SJSA1 (cell line): ENCODE data around the gene ABCC1. TPM values are rescaled to one million over a fixed set of nuclear protein-coding genes. Genes with fewer than 3 reads are reported as not detected.

ENCODE experiments used
- DNase-seq, 2 experiments: peaks; one replicate each; pipeline ENCODE4 v3.0.0-alpha.2; 2015 to 2020; ENCODE audit warnings: low spot score in 2 of 2, low read depth in 1 of 2
- H3K27ac ChIP-seq: fragments of 250-450 bp; sonication (Bioruptor Pico); 2 replicates; pipeline ENCODE4 v1.5.1; 2020; ENCODE audit warnings: mild to moderate bottlenecking, moderate library complexity
- H3K27me3 ChIP-seq: fragments of 250-450 bp; sonication (Bioruptor Pico); replicated peaks from 2 replicates; pipeline ENCODE4 v1.5.1; 2020; ENCODE audit warnings: mild to moderate bottlenecking, moderate library complexity
- H3K36me3 ChIP-seq: fragments of 250-450 bp; sonication (Bioruptor Pico); 2 replicates; pipeline ENCODE4 v1.5.1; 2020; ENCODE audit warnings: mild to moderate bottlenecking
- H3K4me1 ChIP-seq: fragments of 250-450 bp; sonication (Bioruptor Pico); replicated peaks from 2 replicates; pipeline ENCODE4 v1.6.1; 2021; ENCODE audit warnings: mild to moderate bottlenecking
- H3K4me3 ChIP-seq: fragments of 250-450 bp; sonication (Bioruptor Pico); 2 replicates; pipeline ENCODE4 v1.5.1; 2020; ENCODE audit warnings: mild to moderate bottlenecking
- H3K9me3 ChIP-seq: fragments of 250-450 bp; sonication (Bioruptor Pico); replicated peaks from 2 replicates; pipeline ENCODE4 v1.5.1; 2020; ENCODE audit warnings: mild to moderate bottlenecking
- total RNA-seq: library from RNA; depleted of rRNA; stranded (reverse); fragments of >200 nt; shearing (Covaris generic); gene quantifications from 2 replicates; pipeline ENCODE4 v1.2.3, GENCODE V29; 2014

ABCC1 gene
- total RNA-seq, 1 experiment from 2014 or later: 25.0 TPM

DNA sequence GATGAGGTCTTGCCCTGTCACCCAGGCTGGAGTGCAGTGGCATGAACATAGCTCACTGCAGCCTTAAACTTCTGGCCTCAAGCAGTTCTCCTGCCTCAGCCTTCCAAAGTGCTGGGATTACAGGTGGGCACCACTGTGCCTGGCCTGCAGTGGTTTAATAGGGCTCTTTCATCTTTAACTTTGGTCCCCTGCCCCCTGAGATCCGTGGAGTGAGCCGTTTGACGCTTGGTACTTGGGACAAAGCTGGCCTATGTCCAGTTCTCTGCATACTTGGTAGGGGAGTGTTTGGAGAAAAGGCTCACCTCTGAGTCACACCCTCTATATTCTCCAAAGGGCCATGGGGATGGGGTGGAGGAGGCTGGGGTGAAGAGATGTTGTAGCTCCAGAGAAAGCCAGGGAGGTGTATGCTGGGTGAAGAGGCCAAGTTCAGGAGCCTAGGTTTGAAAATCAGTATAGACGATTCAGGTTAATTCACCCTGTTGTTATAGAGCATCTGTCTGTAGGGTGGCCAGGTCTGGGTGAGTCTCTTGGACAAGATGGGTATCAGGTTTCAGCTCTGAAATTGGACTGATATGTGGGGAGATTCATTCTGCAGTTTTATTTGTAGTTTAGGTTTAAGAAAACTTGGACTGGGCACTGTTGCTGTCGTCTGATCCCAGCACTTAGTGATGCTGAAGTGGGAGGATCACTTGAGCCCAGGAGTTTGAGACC lies 17.6 kb downstream of the ABCC1 start:
- H3K36me3 ChIP-seq: peaks cover 14% of the 10 kb centered on the region
- peaks cover 61% of the 10 kb centered on the region for H3K4me1 ChIP-seq
- peak overlapping the region; percentile 71 for H3K27ac ChIP-seq
- H3K9me3 ChIP-seq: no peaks in the 10 kb centered on the region; the same call in 1 of the 2 replicates
- DNase-seq: peak; percentile 79 to 84
- no peak overlapping the region for H3K4me3 ChIP-seq
- no peaks in the 10 kb centered on the region for H3K27me3 ChIP-seq

DNA sequence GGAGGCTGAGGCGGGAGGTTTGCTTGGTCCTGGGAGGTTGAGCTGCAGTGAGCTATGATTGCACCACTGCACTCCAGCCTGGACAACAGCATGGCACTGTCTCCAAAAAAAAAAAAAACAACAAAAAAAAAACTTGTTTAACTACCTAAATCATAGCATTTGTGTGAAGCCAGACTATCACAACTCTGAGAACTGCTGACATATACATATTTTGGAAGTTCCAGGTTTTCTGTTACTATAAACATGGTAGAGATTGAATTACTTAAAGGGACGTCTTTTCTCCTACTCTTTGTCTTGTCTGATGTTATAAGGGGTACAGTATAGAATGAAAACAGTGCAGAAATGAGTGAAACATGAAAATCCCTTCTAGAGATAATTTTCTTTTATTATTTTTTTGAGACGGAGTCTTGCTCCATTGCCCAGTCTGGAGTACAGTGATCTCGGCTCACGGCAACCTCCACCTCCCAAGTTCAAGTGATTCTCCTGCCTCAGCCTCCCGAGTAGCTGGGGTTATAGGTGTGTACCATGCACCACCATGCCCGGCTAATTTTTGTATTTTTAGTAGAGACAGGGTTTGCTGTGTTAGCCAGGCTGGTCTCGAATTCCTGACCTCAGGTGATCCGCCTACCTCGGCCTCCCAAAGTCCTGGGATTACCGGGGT lies 18.4 kb downstream of the ABCC1 start:
- Histone ChIP-seq H3K9me3 (no peaks in the 10 kb centered on the region; the same call in 1 of the 2 replicates), H3K27me3 (no peaks in the 10 kb centered on the region), H3K4me3 (no peak overlapping the region), H3K36me3 (peaks cover 9% of the 10 kb centered on the region), H3K4me1 (peaks cover 68% of the 10 kb centered on the region), H3K27ac (no peak overlapping the region)
- no peak for DNase-seq

DNA sequence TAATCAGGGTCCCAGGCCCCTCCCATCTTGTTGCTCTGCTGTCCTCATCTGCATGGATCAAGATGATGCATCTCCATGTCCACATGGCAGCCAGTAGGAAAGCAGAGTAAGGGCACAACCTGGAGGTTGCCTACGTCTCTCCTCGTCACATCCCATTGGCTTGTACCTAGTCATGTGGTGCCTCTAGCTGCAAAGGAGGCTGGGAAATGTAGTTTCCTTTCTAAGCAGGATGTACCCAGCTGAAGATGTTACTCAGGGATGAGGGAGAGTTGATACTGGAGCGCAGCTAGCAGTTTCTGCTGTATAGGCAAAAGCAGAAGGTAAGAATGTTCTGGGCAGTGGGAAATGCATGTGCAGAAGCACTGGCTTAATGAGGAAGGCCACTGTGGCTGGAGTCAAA lies 20.8 kb downstream of the ABCC1 start:
- peaks cover 12% of the 10 kb centered on the region; the same call in 1 of the 2 replicates for H3K36me3 ChIP-seq
- peaks cover 68% of the 10 kb centered on the region for H3K4me1 ChIP-seq

DNA sequence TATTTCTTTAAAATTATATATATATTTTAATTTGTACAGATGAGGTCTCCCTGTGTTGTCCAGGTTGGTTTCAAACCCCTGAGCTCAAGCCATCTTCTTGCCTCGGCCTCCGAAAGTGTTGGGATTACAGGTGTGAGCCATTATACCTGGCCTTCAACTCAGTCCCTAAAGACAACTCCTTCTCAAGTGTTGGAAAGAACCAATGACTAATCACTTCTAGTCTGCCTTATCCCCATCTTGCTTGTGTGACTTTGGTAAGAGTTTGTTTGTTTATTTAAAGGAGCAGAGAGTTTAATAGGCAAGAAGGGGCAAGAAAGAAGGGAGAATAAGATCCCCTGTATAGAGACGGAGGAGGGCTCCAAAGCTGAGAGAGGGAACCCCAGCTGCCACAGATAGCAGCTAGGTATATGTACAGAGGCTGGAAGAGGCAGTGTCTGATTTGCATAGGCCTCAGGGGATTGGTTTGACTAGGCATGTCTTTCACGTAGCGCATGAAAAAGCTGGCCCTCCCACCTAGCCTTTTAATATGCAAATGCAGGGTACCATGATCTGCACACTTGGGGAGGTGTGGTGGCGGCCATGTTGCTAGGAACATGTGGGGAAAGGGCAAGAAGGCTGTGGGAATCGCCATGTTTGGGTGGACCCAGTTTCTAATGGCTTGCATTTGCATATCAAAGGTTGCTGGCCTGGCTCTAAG lies 21.5 kb downstream of the ABCC1 start:
- Histone ChIP-seq H3K4me1 (peaks cover 61% of the 10 kb centered on the region), H3K4me3 (no peak overlapping the region), H3K36me3 (peaks cover 12% of the 10 kb centered on the region; the same call in 1 of the 2 replicates), H3K27me3 (no peaks in the 10 kb centered on the region), H3K9me3 (no peaks in the 10 kb centered on the region; the same call in 1 of the 2 replicates), H3K27ac (peak overlapping the region; percentile 64)
- peak in 1 of 2 experiments; percentile 54 for DNase-seq

More for the DNA sequence above, 20.8 kb downstream of the ABCC1 start:
- H3K27ac ChIP-seq: peak overlapping the region; percentile 64
- no peaks in the 10 kb centered on the region for H3K27me3 ChIP-seq
- no peak for DNase-seq
- H3K4me3 ChIP-seq: no peak overlapping the region
- H3K9me3 ChIP-seq: no peaks in the 10 kb centered on the region; the same call in 1 of the 2 replicates

DNA sequence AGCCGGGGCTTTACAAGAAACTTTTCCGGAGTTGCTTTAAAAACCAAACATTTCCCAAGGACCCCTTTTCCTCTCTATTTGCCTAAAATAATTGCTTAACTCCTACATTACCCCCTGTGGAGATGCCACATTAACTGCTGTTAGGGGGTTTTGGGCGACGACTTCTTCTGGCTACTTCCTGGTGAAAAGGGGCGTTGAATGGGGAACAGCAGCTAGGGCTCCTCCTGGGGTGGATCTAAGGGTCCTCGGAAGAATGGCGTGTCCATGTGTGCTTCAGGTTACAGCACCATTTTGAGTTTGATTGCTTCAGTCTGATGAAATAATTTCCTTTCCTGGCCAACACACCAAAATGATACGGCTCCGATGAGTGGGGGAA lies 22.0 kb downstream of the ABCC1 start:
- peaks cover 55% of the 10 kb centered on the region for H3K4me1 ChIP-seq
- no peak for DNase-seq
- H3K36me3 ChIP-seq: peaks cover 12% of the 10 kb centered on the region; the same call in 1 of the 2 replicates
- peak overlapping the region; percentile 64 for H3K27ac ChIP-seq
- no peak overlapping the region for H3K4me3 ChIP-seq
- H3K9me3 ChIP-seq: no peaks in the 10 kb centered on the region; the same call in 1 of the 2 replicates
- H3K27me3 ChIP-seq: no peaks in the 10 kb centered on the region

DNA sequence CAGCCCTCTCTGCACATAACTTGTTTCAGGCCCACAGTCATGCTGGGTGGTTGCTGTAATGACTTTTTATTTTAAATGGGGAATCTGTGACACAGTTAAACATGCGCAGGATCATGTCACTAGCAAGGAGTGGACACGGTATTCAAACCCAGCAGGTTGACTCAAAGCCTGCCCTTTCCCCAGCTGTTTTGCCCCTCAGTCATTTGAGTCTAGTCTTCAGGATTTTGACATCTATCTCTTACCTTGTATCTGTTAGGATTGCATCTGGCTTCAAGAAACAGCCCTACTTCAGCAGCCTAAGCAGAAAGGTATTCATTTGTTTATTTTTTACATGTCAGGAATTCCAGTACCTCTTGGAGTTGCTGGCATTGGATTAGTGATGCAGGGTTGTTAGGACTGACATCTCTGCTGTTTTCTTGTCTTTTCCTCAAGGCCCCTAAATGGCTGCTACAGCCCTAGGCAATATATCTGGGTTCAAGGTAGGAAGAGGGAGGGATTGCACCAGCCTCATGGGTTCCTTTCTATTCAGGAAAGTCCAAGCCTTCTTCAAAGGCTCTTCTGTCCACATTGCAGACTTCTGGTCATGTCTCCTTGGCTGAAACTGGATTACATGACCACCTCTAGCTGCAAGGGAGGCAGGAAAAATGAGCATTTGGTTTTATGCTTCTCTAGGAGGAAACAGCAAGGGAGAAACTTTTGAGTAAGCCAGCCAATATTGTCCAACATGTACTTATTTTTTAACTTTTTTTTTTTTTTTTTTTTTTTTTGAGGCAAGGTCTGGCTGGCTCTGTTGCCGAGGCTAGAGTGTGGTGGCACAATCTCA lies 22.8 kb downstream of the ABCC1 start:
- Histone ChIP-seq H3K27ac (peak overlapping the region; percentile 64), H3K4me3 (no peak overlapping the region), H3K36me3 (peaks cover 12% of the 10 kb centered on the region; the same call in 1 of the 2 replicates), H3K9me3 (no peaks in the 10 kb centered on the region; the same call in 1 of the 2 replicates), H3K27me3 (no peaks in the 10 kb centered on the region), H3K4me1 (peaks cover 47% of the 10 kb centered on the region)
- peak in 1 of 2 experiments; percentile 86 for DNase-seq

DNA sequence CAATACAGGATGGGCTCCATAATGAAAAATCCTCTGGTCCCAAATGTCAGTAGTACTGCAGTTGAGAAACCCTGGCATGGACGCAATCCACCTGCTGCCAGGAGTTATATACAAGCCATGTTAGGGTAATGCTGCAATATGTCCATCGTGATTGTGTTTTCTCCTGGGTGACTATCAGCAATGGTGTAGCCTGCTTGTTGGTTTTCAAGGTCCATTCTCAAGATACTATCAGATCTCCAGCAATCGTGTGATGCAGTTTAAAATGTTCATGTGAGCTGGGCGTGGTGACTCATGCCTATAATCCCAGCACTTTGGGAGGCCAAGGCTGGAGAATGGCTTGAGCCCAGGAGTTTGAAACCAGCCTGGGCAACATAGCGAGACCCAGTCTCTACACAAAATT lies 24.0 kb downstream of the ABCC1 start:
- peaks cover 3% of the 10 kb centered on the region; the same call in 1 of the 2 replicates for H3K9me3 ChIP-seq
- no peak overlapping the region for H3K27ac ChIP-seq
- peaks cover 24% of the 10 kb centered on the region for H3K36me3 ChIP-seq
- no peak overlapping the region for H3K4me3 ChIP-seq
- DNase-seq: no peak
- H3K27me3 ChIP-seq: no peaks in the 10 kb centered on the region
- peaks cover 46% of the 10 kb centered on the region for H3K4me1 ChIP-seq

DNA sequence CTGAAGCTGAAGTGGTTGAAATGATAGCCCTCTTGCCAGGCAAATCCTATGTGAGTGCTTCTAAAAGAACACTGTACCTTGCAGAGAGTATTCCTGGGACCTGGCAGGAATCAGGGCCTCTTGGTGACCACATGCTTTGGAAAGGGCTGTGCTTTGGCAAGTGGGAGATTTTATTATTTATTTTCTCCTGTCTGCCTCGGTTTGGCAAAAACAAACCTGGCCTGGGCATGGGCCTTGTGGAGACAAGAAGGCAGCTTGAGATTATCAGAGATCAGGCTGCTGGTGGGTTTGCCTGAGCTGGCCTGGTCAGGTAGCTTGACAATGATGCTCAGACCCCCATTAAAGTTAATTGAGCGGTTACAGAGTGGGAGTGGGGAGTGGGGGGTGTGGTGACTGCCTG lies 24.6 kb downstream of the ABCC1 start:
- Histone ChIP-seq H3K36me3 (peaks cover 30% of the 10 kb centered on the region), H3K27ac (no peak overlapping the region), H3K4me3 (no peak overlapping the region)

DNA sequence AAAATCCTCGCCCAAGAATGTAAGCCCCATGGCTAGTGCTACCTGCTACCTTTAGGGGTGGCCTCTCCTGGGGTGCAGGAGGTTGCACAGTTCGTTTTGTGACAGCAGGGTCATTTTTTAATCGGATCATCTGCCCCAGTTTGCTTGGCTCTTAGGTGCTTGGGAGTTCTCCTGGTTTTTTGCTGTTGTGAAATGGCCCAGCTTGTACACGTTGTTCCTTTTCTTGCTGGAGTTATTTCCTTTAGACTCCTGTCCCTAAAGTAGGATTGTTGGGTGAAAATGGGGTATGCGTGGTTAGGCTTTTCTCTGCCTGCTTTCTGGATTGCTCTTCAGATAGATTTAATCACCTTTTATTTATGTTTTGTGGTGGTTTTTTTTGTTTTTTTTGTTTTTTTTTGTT lies 25.8 kb downstream of the ABCC1 start:
- Histone ChIP-seq H3K27ac (no peak overlapping the region), H3K4me1 (peaks cover 41% of the 10 kb centered on the region), H3K4me3 (no peak overlapping the region), H3K36me3 (peaks cover 35% of the 10 kb centered on the region), H3K27me3 (no peaks in the 10 kb centered on the region), H3K9me3 (peaks cover 11% of the 10 kb centered on the region; the same call in 1 of the 2 replicates)
- no peak for DNase-seq

More for the DNA sequence above, 24.6 kb downstream of the ABCC1 start:
- peaks cover 46% of the 10 kb centered on the region for H3K4me1 ChIP-seq
- peaks cover 3% of the 10 kb centered on the region; the same call in 1 of the 2 replicates for H3K9me3 ChIP-seq
- no peaks in the 10 kb centered on the region for H3K27me3 ChIP-seq
- no peak for DNase-seq

DNA sequence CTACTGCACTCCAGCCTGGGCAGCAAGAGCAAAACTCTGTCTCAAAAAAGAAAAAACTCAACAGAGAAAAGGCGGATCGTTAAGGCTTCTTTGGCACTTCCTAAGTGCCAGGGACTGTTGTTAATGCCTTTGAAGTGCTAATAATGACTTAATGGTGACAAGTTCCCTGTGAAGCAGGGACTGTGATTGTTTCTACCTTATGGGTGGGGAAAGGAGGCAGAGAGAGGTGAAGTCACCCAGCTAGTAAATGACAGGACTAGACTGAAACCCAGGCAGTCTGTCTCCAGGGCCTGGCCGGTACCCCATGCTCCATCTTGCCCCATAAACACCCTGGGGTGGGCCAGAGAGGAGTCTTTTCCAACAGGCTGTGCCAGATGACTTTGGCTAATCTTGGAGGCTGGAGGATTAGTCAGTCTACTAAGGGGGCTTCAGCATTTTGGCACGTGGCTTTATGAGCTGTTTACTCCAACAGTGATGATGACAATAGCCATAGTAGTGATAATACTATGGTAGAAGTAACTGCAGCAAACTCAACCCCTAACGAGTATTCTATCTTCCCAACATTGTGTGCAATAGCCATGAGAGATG lies 26.9 kb downstream of the ABCC1 start:
- H3K4me1 ChIP-seq: peaks cover 30% of the 10 kb centered on the region

DNA sequence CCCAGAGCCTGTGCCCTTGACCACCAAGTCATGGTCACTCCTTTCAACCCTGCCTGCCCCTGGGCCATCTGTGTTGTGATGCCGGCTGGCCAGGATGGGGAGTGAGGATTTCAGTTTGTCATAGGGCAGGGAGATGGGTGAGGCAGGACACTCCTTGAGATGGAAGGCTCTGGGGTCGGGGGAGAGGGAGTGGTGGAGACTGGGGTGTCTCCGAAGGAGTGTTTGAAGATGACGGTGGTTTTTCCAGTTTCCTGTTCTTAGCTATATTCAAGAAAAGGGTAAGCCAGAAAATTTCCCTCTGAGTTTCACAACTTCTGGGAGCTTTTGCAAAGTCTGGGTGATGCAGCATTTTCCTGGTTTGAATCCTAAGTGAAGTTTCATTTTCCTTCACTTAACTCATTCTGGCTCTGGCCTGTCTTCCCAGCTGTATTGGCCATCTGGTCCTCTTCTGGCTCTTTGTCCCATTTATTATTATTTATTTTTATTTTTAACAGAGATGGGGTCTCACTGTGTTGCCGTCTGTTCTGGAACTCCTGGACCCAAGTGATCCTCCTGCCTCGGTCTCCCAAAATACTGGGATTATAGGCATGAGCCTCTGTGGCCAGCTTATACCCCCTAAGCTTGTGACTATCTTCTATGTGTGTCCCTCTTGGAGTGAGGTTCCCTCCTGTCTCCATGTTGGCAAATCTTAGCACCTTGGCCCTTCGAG lies 27.7 kb downstream of the ABCC1 start:
- peaks cover 50% of the 10 kb centered on the region for H3K36me3 ChIP-seq
- H3K4me3 ChIP-seq: no peak overlapping the region
- no peak for DNase-seq
- peaks cover 22% of the 10 kb centered on the region for H3K4me1 ChIP-seq
- peaks cover 28% of the 10 kb centered on the region for H3K9me3 ChIP-seq
- H3K27ac ChIP-seq: no peak overlapping the region
- H3K27me3 ChIP-seq: no peaks in the 10 kb centered on the region

More for the DNA sequence above, 26.9 kb downstream of the ABCC1 start:
- Histone ChIP-seq H3K27me3 (no peaks in the 10 kb centered on the region), H3K27ac (no peak overlapping the region), H3K4me3 (no peak overlapping the region), H3K9me3 (peaks cover 20% of the 10 kb centered on the region), H3K36me3 (peaks cover 43% of the 10 kb centered on the region)
- no peak for DNase-seq

DNA sequence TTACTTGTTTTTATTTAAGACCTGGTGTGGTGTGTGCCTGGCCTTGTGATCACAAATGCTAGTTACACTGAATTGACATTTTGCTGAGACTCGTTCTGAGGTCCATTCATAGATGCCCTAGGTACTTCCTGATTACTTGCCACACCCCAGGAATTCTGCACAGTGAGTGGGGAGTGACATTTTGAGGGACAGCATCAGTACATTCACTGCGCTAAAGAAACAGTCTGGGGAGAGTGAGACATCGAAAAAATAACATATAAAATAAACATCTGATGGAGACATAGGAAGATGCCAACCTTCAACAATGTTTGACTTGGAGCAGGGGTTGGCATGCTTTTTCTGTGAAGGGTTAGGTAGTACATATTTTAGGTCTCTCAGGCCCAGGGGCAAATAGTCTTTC lies 30.4 kb downstream of the ABCC1 start:
- H3K9me3 ChIP-seq: peaks cover 31% of the 10 kb centered on the region
- H3K36me3 ChIP-seq: peaks cover 47% of the 10 kb centered on the region
- H3K4me1 ChIP-seq: peaks cover 15% of the 10 kb centered on the region
- H3K27me3 ChIP-seq: no peaks in the 10 kb centered on the region
- no peak overlapping the region for H3K4me3 ChIP-seq
- no peak for DNase-seq
- H3K27ac ChIP-seq: no peak overlapping the region
